Lung (tissue), 12 donors: Measurements from ENCODE around the gene FBXO46. TPM values are rescaled to one million over a fixed set of nuclear protein-coding genes. Genes with fewer than 3 reads are reported as not detected.

Experiments
- ATAC-seq: fragments of 200-7000 bp; cut with Tn5 transposase; one replicate; pipeline ENCODE4 v1.9.1; 2020; ENCODE audit warnings: moderate number of reproducible peaks; ENCODE audit not compliant: insufficient read depth, low FRiP score
- DNase-seq, 3 donors: peaks; one replicate each; pipeline ENCODE4 v3.0.0-alpha.2; 2013 to 2017
- H3K27ac ChIP-seq, 2 donors: one replicate each; pipeline ENCODE4 v1.5.1; 2013; ENCODE audit warnings: mild to moderate bottlenecking in 2 of 2, moderate library complexity in 2 of 2, control low read depth in 1 of 2, inconsistent platforms in 1 of 2, low read depth in 1 of 2, low read length in 1 of 2
- H3K27me3 ChIP-seq, 3 donors: one replicate each; pipeline ENCODE4 v1.5.1; 2013; ENCODE audit warnings: low read length in 2 of 3; ENCODE audit not compliant: control insufficient read depth in 3 of 3, insufficient read depth in 3 of 3
- H3K36me3 ChIP-seq, 4 donors: one replicate each; pipeline ENCODE4 v1.5.1; 2013; ENCODE audit warnings: low read length in 4 of 4, mild to moderate bottlenecking in 1 of 4, moderate library complexity in 1 of 4; ENCODE audit not compliant: control insufficient read depth in 4 of 4, insufficient read depth in 4 of 4
- H3K4me1 ChIP-seq, 5 donors: one replicate each; pipeline ENCODE4 v1.5.1; 2013; ENCODE audit warnings: low read length in 5 of 5, mild to moderate bottlenecking in 2 of 5, moderate library complexity in 1 of 5; ENCODE audit not compliant: control insufficient read depth in 5 of 5, insufficient read depth in 5 of 5
- H3K4me3 ChIP-seq: one replicate; pipeline ENCODE4 v1.5.1; 2013; ENCODE audit warnings: mild to moderate bottlenecking, control low read depth, moderate library complexity
- H3K9ac ChIP-seq, 2 donors: one replicate each; pipeline ENCODE4 v1.5.1; 2013; ENCODE audit warnings: low read length in 2 of 2, control low read depth in 1 of 2; ENCODE audit not compliant: insufficient read depth in 1 of 2
- H3K9me3 ChIP-seq, 4 donors: one replicate each; pipeline ENCODE4 v1.5.1; 2013; ENCODE audit warnings: low read length in 3 of 4, mild to moderate bottlenecking in 1 of 4, moderate library complexity in 1 of 4; ENCODE audit not compliant: control insufficient read depth in 4 of 4, insufficient read depth in 3 of 4
- CTCF ChIP-seq: IDR thresholded peaks from 2 replicates; pipeline ENCODE4 v1.5.1; 2012; ENCODE audit warnings: mild to moderate bottlenecking; ENCODE audit errors: control extremely low read depth, extremely low read depth
- WGBS, 2 donors: extraction: QIAGEN DNeasy Blood & Tissue Kit; methylation state at CpG; one replicate each; pipeline ENCODE4 v1.1.7; 2013; 5-methylcytosine and 5-hydroxymethylcytosine counted together
- polyA plus RNA-seq, 2 donors: library from polyadenylated mRNA; stranded (reverse); fragments of 200-250 nt; gene quantifications; one replicate each; pipeline ENCODE4 v1.2.1, GENCODE V29; 2013
- total RNA-seq, 2 donors: library from RNA; depleted of rRNA in 1 of 2; stranded (reverse); fragments of >200 nt in 1 of 2; gene quantifications; one replicate each; pipeline ENCODE4 v1.2.1, GENCODE V29; 2014 to 2021
- donor health status: control.
- donor health status: control.
- donor health status: Bipolar disorder and iron deficiency.
- donor health status: healthy.
- donor health status: DM: yes; HTN: yes; CAD: no.

FBXO46 gene
- total and polyA plus RNA-seq, 4 donors = 7.6 to 19.0 (median 9.7) TPM

GRCh38 chr19:45711851-45712698, 18.6 kb downstream of the FBXO46 start:
- no peak for TF ChIP-seq CTCF
- H3K9ac ChIP-seq = no peak overlapping the region
- H3K27ac ChIP-seq = no peak overlapping the region
- H3K9me3 ChIP-seq = no peaks in the 10 kb centered on the region
- no peak overlapping the region for H3K4me3 ChIP-seq
- ATAC-seq (no peak), DNase-seq (no peak)
- WGBS, 2 donors = 95% methylated on average over 75 to 76 of the region's 76 CpGs
- peaks cover 0 to 7% (median 4%) of the 10 kb centered on the region in 5 donors for H3K4me1 ChIP-seq
- H3K36me3 ChIP-seq = peaks cover 0 to 21% (median 4%) of the 10 kb centered on the region in 4 donors
- no peaks in the 10 kb centered on the region for H3K27me3 ChIP-seq

GRCh38 chr19:45710356-45711130, 20.2 kb downstream of the FBXO46 start:
- DNase-seq (no peak), ATAC-seq (no peak)
- H3K9me3 ChIP-seq = no peaks in the 10 kb centered on the region
- WGBS, 2 donors = 76 to 80% methylated on average over 10 of the region's 10 CpGs
- no peaks in the 10 kb centered on the region for H3K27me3 ChIP-seq
- TF ChIP-seq CTCF = no peak
- H3K4me3 ChIP-seq = no peak overlapping the region
- no peak overlapping the region for H3K9ac ChIP-seq
- H3K36me3 ChIP-seq = peaks cover 0 to 21% (median 2%) of the 10 kb centered on the region in 4 donors
- H3K4me1 ChIP-seq = peaks cover 0 to 1% (median 0%) of the 10 kb centered on the region in 5 donors
- no peak overlapping the region for H3K27ac ChIP-seq

GRCh38 chr19:45705710-45706415, 24.8 kb downstream of the FBXO46 start:
- Histone ChIP-seq H3K9me3 (peaks cover 0 to 2% (median 0%) of the 10 kb centered on the region in 4 donors), H3K36me3 (peaks cover 0 to 18% (median 6%) of the 10 kb centered on the region in 4 donors), H3K4me3 (no peak overlapping the region), H3K27ac (no peak overlapping the region), H3K4me1 (no peaks in the 10 kb centered on the region), H3K9ac (no peak overlapping the region), H3K27me3 (no peaks in the 10 kb centered on the region)
- no peak for DNase-seq
- TF ChIP-seq CTCF = no peak
- ATAC-seq = no peak
- 92 to 96% methylated on average over 12 of the region's 12 CpGs for WGBS, 2 donors
